ENCODE results near the gene TFCP2. TPM values are rescaled to one million over a fixed set of nuclear protein-coding genes. Genes with fewer than 3 reads are reported as not detected.

Gene TFCP2
- total RNA-seq, 1 experiment from 2014 or later, result 52.6 TPM

GRCh38 chr12:51077930-51078329 lies 95.0 kb downstream of the TFCP2 start:
- no peaks in the 10 kb centered on the region for H3K9me3 ChIP-seq
- Mint-ChIP-seq H3K4me1 (ENCODE audit: low read depth, unreplicated experiment) (peaks cover 14% of the 10 kb centered on the region), H3K4me3 (ENCODE audit: unreplicated experiment) (no peak overlapping the region), H3K27ac (ENCODE audit: unreplicated experiment) (no peak overlapping the region), H3K9me3 (ENCODE audit: unreplicated experiment) (no peaks in the 10 kb centered on the region), H3K27me3 (ENCODE audit: insufficient read depth, unreplicated experiment) (no peaks in the 10 kb centered on the region), H3K36me3 (ENCODE audit: insufficient read depth, unreplicated experiment) (peaks cover 61% of the 10 kb centered on the region)
- CTCF ChIA-PET, result no interaction called here
- no TSS peak for BruUV-seq (replicated peaks)
- TF ChIP-seq, protein P1, sequence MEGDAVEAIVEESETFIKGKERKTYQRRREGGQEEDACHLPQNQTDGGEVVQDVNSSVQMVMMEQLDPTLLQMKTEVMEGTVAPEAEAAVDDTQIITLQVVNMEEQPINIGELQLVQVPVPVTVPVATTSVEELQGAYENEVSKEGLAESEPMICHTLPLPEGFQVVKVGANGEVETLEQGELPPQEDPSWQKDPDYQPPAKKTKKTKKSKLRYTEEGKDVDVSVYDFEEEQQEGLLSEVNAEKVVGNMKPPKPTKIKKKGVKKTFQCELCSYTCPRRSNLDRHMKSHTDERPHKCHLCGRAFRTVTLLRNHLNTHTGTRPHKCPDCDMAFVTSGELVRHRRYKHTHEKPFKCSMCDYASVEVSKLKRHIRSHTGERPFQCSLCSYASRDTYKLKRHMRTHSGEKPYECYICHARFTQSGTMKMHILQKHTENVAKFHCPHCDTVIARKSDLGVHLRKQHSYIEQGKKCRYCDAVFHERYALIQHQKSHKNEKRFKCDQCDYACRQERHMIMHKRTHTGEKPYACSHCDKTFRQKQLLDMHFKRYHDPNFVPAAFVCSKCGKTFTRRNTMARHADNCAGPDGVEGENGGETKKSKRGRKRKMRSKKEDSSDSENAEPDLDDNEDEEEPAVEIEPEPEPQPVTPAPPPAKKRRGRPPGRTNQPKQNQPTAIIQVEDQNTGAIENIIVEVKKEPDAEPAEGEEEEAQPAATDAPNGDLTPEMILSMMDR (IDR thresholded peaks at IDR 0.05; ENCODE audit: insufficient read depth in 1 of 2, low read depth in 1 of 2, low read length in 1 of 2, severe bottlenecking in 1 of 2, unreplicated experiment in 1 of 2), result no peak
- no peak overlapping the region for H3K4me3 ChIP-seq (ENCODE audit: low read depth, low read length)
- no peak for DNase-seq
- intact Hi-C loops (cut with micrococcal nuclease; ENCODE audit: unreplicated experiment), result no loop called here
- POLR2A ChIA-PET, result interaction anchor here (0.6 kb wide), 1 partner anchor 14 kb away, joined by 3 read pairs; no protein-coding TSS in a partner anchor
- no peaks in the 10 kb centered on the region for H3K27me3 ChIP-seq (replicated peaks; ENCODE audit: control insufficient read depth, insufficient read depth, low read length)
- no peaks in the 10 kb centered on the region; the same call in 1 of the 2 replicates for H3K36me3 ChIP-seq (ENCODE audit: control insufficient read depth, insufficient read depth, low read length)
- H3K4me1 ChIP-seq, result peaks cover 10% of the 10 kb centered on the region; the same call in 1 of the 2 replicates

GRCh38 chr12:51076236-51076930 lies 96.6 kb downstream of the TFCP2 start:
- H3K36me3 ChIP-seq (ENCODE audit: control insufficient read depth, insufficient read depth, low read length), result no peaks in the 10 kb centered on the region; the same call in 1 of the 2 replicates
- DNase-seq, result no peak
- H3K4me3 ChIP-seq (ENCODE audit: low read depth, low read length), result no peak overlapping the region
- Mint-ChIP-seq H3K27me3 (ENCODE audit: insufficient read depth, unreplicated experiment) (no peaks in the 10 kb centered on the region), H3K27ac (ENCODE audit: unreplicated experiment) (no peak overlapping the region), H3K36me3 (ENCODE audit: insufficient read depth, unreplicated experiment) (peaks cover 58% of the 10 kb centered on the region), H3K9me3 (ENCODE audit: unreplicated experiment) (no peaks in the 10 kb centered on the region), H3K4me3 (ENCODE audit: unreplicated experiment) (no peak overlapping the region), H3K4me1 (ENCODE audit: low read depth, unreplicated experiment) (peaks cover 7% of the 10 kb centered on the region)
- ChIA-PET CTCF (no interaction called here), POLR2A (interaction anchor here (0.6 kb wide), 1 partner anchor 100 kb away, joined by 5 read pairs; no protein-coding TSS in a partner anchor)
- TF ChIP-seq, protein P1 (IDR thresholded peaks at IDR 0.05; ENCODE audit: insufficient read depth in 1 of 2, low read depth in 1 of 2, low read length in 1 of 2, severe bottlenecking in 1 of 2, unreplicated experiment in 1 of 2), result no peak
- intact Hi-C loops (cut with micrococcal nuclease; ENCODE audit: unreplicated experiment), result no loop called here
- no peaks in the 10 kb centered on the region for H3K27me3 ChIP-seq (replicated peaks; ENCODE audit: control insufficient read depth, insufficient read depth, low read length)
- H3K9me3 ChIP-seq, result no peaks in the 10 kb centered on the region
- BruUV-seq (replicated peaks), result no TSS peak
- peaks cover 2% of the 10 kb centered on the region; the same call in 1 of the 2 replicates for H3K4me1 ChIP-seq

DNA sequence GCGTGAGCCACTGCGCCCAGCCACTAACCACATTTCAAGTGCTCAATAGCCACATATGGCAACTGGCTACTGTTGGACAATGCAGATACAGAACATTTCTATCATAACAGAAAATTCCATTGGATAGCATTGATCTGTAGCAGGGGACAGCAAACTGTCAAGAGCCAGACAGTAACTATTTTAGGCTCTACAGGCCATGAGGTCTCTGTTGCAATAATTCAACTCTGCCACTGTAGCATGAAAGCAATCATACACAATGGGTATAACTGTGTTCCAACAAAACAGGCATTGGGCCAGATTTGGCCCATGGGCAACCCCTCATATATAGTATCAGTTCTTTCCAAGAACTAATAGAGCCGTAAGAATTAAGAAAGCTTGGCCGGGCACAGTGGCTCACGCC lies 97.5 kb downstream of the TFCP2 start:
- TF ChIP-seq, protein P1 (IDR thresholded peaks at IDR 0.05; ENCODE audit: insufficient read depth in 1 of 2, low read depth in 1 of 2, low read length in 1 of 2, severe bottlenecking in 1 of 2, unreplicated experiment in 1 of 2), result no peak
- no TSS peak for BruUV-seq (replicated peaks)
- no peak overlapping the region for H3K27ac Mint-ChIP-seq (ENCODE audit: unreplicated experiment)
- Histone ChIP-seq H3K4me3 (ENCODE audit: low read depth, low read length) (no peak overlapping the region), H3K9me3 (no peaks in the 10 kb centered on the region), H3K36me3 (ENCODE audit: control insufficient read depth, insufficient read depth, low read length) (peaks cover 2% of the 10 kb centered on the region; the same call in 1 of the 2 replicates), H3K4me1 (peaks cover under 1% of the 10 kb centered on the region; the same call in 1 of the 2 replicates), H3K27me3 (replicated peaks; ENCODE audit: control insufficient read depth, insufficient read depth, low read length) (no peaks in the 10 kb centered on the region)
- ChIA-PET CTCF (no interaction called here), POLR2A (interaction anchor here (0.6 kb wide), 1 partner anchor 8 kb away, joined by 3 read pairs; no protein-coding TSS in a partner anchor)
- H3K4me3 Mint-ChIP-seq (ENCODE audit: unreplicated experiment), result no peak overlapping the region
- H3K9me3 Mint-ChIP-seq (ENCODE audit: unreplicated experiment), result no peaks in the 10 kb centered on the region
- H3K4me1 Mint-ChIP-seq (ENCODE audit: low read depth, unreplicated experiment), result peaks cover 9% of the 10 kb centered on the region
- intact Hi-C loops (cut with micrococcal nuclease; ENCODE audit: unreplicated experiment), result no loop called here
- no peak for DNase-seq
- peaks cover 67% of the 10 kb centered on the region for H3K36me3 Mint-ChIP-seq (ENCODE audit: insufficient read depth, unreplicated experiment)
- no peaks in the 10 kb centered on the region for H3K27me3 Mint-ChIP-seq (ENCODE audit: insufficient read depth, unreplicated experiment)
